Colonic mucosa (tissue), 4 donors: ENCODE measurements around the gene DIO3. TPM values are rescaled to one million over a fixed set of nuclear protein-coding genes. Genes with fewer than 3 reads are reported as not detected.

ENCODE experiments used
- DNase-seq: peaks from one replicate; pipeline ENCODE4 v3.0.0-alpha.2; 2020
- H3K27ac ChIP-seq: fragments of 200-600 bp; one replicate; pipeline ENCODE4 v1.8.0; 2021
- H3K27me3 ChIP-seq: fragments of 200-600 bp; one replicate; pipeline ENCODE4 v1.8.0; 2021
- H3K36me3 ChIP-seq: fragments of 200-600 bp; one replicate; pipeline ENCODE4 v1.8.0; 2021
- H3K4me1 ChIP-seq: fragments of 200-600 bp; one replicate; pipeline ENCODE4 v1.8.0; 2021; ENCODE audit warnings: mild to moderate bottlenecking
- H3K4me3 ChIP-seq: fragments of 200-600 bp; one replicate; pipeline ENCODE4 v1.8.0; 2021
- H3K9ac ChIP-seq, 2 donors: one replicate each; pipeline ENCODE4 v1.7.0; 2013; ENCODE audit warnings: control low read depth in 2 of 2, low read depth in 2 of 2, low read length in 2 of 2
- H3K9me3 ChIP-seq: fragments of 200-600 bp; one replicate; pipeline ENCODE4 v1.8.0; 2021
- intact Hi-C: fragments of 100-400 bp; cut with DNase I; formaldehyde crosslinking; loops from one replicate; pipeline ENCODE4 v1.14.1; 2022
- total RNA-seq, 2 donors: library from RNA; stranded (reverse); fragmentation: NEBNext Ultra II Directional in 1 of 2; extraction: Animal tissue kit (Norgen Biotek cat#: 25700) in 1 of 2; gene quantifications; one replicate each; pipeline ENCODE4 v1.2.1, GENCODE V29; 2021
- TF ChIP-seq, protein P1 (sequence below): fragments of 200-600 bp; IDR thresholded peaks from one replicate; pipeline ENCODE4 v1.8.0; 2022; ENCODE audit warnings: antibody characterized with exemption, mild to moderate bottlenecking
- donor health status: healthy.
- donor health status: DM: no; HTN: no; CAD: no.
- donor health status: DM: no; HTN: no; CAD: no.

Gene DIO3
- total RNA-seq, 2 donors from 2014 or later = 0.16 to 0.35 TPM

DNA sequence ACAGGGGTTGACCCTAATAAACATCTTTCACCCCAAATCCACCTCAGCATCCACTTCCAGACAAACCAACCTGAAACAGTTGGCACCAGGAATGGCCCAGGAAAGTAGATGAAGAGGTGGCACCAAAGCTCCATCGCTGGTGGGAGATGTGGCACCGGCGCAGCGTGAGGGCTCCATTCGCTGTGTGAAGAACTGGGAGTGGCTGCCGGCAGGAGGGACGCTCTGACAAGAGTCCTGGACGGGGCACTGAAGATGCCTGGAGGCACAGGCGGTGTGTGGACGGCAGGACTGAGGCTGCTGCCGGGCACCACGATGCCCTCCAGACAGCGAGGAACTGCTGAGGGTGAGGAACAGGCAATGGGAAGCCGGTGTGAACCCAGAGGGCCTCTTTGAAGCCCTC lies 29.3 kb downstream of the DIO3 start:
- H3K4me1 ChIP-seq = no peaks in the 10 kb centered on the region
- no peak overlapping the region for H3K9ac ChIP-seq
- H3K27me3 ChIP-seq = no peaks in the 10 kb centered on the region
- TF ChIP-seq, protein P1, sequence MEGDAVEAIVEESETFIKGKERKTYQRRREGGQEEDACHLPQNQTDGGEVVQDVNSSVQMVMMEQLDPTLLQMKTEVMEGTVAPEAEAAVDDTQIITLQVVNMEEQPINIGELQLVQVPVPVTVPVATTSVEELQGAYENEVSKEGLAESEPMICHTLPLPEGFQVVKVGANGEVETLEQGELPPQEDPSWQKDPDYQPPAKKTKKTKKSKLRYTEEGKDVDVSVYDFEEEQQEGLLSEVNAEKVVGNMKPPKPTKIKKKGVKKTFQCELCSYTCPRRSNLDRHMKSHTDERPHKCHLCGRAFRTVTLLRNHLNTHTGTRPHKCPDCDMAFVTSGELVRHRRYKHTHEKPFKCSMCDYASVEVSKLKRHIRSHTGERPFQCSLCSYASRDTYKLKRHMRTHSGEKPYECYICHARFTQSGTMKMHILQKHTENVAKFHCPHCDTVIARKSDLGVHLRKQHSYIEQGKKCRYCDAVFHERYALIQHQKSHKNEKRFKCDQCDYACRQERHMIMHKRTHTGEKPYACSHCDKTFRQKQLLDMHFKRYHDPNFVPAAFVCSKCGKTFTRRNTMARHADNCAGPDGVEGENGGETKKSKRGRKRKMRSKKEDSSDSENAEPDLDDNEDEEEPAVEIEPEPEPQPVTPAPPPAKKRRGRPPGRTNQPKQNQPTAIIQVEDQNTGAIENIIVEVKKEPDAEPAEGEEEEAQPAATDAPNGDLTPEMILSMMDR = no peak
- no peak for DNase-seq
- H3K9me3 ChIP-seq = no peaks in the 10 kb centered on the region
- no peaks in the 10 kb centered on the region for H3K36me3 ChIP-seq
- H3K27ac ChIP-seq = no peak overlapping the region
- no peak overlapping the region for H3K4me3 ChIP-seq
- intact Hi-C loops = no loop called here

DNA sequence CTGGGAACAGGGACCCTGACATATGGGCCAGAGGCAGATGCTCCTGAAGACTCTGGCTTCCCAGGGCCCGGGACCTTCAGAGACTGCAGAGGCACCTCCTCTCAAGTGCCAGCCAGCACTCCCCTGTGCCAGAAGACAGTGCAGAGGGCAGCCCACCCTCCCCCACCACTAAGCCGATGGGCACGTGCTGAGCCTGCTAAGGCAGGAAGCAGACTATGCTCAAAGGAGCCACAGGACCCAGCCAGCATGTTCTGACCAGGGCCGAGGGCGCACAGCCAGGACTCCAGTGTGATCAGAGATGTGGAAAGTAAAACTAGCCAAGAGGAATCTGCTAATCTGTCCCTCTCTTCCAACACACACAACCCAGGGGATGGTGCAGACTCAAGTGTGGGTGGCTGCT lies 29.8 kb downstream of the DIO3 start:
- Histone ChIP-seq H3K9me3 (no peaks in the 10 kb centered on the region), H3K36me3 (no peaks in the 10 kb centered on the region), H3K4me1 (no peaks in the 10 kb centered on the region), H3K4me3 (no peak overlapping the region), H3K9ac (no peak overlapping the region), H3K27ac (no peak overlapping the region), H3K27me3 (no peaks in the 10 kb centered on the region)
- intact Hi-C loops = no loop called here
- TF ChIP-seq, protein P1 = no peak
- no peak for DNase-seq

DNA sequence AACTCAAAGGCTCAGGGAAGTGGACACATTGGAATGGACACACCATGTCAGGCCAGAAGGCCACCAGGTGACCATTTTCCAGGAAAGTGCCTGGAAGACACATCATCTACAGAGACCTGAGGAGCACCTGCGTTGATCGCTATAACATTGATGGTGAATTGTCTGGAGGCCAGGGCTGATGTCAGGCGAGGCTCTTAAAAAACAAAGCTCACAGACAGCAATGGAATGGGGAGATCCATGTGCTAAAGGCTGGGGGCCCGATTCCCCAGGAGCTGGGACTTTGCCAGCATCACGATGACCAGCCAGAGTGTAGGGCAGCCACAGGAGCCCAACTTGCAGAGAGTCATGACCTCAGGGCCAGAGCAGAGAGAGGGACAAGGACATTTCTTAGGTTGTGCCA lies 30.3 kb downstream of the DIO3 start:
- no peaks in the 10 kb centered on the region for H3K27me3 ChIP-seq
- no peaks in the 10 kb centered on the region for H3K9me3 ChIP-seq
- no peak overlapping the region for H3K4me3 ChIP-seq
- TF ChIP-seq, protein P1 = no peak
- no peaks in the 10 kb centered on the region for H3K4me1 ChIP-seq
- no peak for DNase-seq
- no peak overlapping the region for H3K27ac ChIP-seq
- no peak overlapping the region for H3K9ac ChIP-seq
- intact Hi-C loops = no loop called here
- no peaks in the 10 kb centered on the region for H3K36me3 ChIP-seq

DNA sequence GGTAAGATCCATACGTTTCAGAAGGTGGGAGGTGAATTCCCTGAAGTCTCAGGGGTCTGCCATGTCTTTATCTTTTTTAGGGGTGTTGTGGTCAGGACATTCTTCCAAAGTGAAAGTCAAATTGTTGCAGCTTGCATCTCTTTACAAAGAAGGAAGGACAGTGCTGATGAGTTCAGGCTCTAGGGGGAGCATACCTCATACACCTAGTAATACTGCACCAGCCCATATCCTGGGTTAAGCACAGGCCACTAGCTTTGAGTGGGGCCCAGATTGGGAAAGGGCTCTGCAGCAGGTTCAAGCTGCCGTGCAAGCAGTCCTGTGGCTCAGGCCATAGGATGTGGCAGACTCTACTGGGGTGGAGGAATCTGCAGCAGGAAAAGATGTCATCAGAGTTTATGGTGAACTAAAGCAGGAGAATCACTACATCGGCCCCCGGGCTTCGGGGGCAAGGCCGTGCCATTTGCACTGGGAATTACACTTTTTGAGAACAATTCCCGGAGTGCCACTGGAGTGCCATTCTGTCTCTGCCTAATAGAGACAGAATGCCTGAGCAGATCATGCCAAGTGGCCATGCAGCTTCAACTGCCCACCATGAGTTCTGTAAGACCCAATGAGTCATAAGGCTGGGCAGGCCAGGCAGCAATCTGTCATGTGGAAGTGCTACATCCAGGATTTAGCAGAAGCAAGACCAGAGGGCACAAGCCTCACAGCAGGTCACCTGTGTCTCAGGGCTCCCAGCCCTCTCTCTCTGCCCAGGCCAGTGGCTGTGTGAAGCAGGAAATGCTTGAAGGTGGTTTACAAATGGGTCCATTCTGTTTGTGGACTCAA lies 32.3 kb downstream of the DIO3 start:
- intact Hi-C loops = no loop called here
- DNase-seq = peak; percentile 2

DNA sequence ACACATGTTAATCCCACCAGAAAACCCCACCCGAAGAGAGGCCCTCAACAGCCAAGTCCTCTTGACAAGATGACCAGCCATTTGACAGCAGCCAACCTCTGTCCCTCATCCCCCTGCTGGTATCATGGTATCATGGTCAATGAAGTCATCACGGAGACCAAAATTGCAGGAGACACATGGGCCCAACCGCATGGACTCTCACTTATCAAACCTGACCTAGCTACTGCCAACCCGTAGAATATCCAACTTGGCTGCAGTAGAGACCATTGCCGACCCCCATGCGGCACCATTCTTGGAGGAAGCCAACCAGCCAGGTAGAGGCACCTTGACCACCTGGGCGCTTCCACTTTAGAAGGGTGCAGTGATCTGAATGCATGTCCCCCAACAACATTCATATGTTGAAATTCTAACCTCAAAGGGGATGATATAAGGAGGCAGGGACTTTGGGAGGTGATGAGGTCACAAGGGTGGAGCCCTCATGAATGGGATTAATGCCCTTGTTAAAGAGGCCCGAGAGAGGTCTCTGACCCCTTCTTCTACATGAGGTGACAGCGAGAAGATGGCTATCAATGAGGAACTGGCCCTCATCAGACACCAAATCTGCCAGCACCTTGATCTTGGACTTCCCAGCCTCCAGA lies 33.3 kb downstream of the DIO3 start:
- no peaks in the 10 kb centered on the region for H3K36me3 ChIP-seq
- H3K4me1 ChIP-seq = no peaks in the 10 kb centered on the region
- H3K27ac ChIP-seq = no peak overlapping the region
- no peak overlapping the region for H3K9ac ChIP-seq
- intact Hi-C loops = no loop called here
- H3K9me3 ChIP-seq = no peaks in the 10 kb centered on the region
- H3K4me3 ChIP-seq = no peak overlapping the region
- DNase-seq = peak; percentile 3
- TF ChIP-seq, protein P1 = no peak
- H3K27me3 ChIP-seq = no peaks in the 10 kb centered on the region

More for the DNA sequence above, 32.3 kb downstream of the DIO3 start:
- Histone ChIP-seq H3K9ac (no peak overlapping the region), H3K27me3 (no peaks in the 10 kb centered on the region), H3K4me1 (no peaks in the 10 kb centered on the region), H3K4me3 (no peak overlapping the region), H3K36me3 (no peaks in the 10 kb centered on the region), H3K27ac (no peak overlapping the region), H3K9me3 (no peaks in the 10 kb centered on the region)
- TF ChIP-seq, protein P1 = no peak
